MM.1S (cell line): Measurements from ENCODE around the gene MAP3K20.

ENCODE experiments used
- DNase-seq: peaks from one replicate; pipeline ENCODE4 v3.0.0-alpha.2; 2015
- H2AFZ ChIP-seq: fragments of 300-600 bp; sonication (generic); 2 replicates; pipeline ENCODE4 v1.6.0; 2016; ENCODE audit warnings: antibody characterized with exemption, low read length
- H3F3A ChIP-seq: fragments of 300-600 bp; sonication (generic); 2 replicates; pipeline ENCODE4 v1.6.1; 2016; ENCODE audit warnings: mild to moderate bottlenecking, antibody characterized with exemption, low read length, moderate library complexity, mixed read lengths; ENCODE audit not compliant: insufficient read depth
- H3K27ac ChIP-seq: fragments of 300-600 bp; sonication (generic); 2 replicates; pipeline ENCODE4 v1.5.1; 2016; ENCODE audit warnings: mild to moderate bottlenecking, low read length
- H3K27me3 ChIP-seq: fragments of 300-600 bp; sonication (generic); replicated peaks from 2 replicates; pipeline ENCODE4 v1.6.0; 2016; ENCODE audit warnings: low read length; ENCODE audit not compliant: insufficient read depth
- H3K36me3 ChIP-seq: fragments of 300-600 bp; sonication (generic); replicated peaks from 2 replicates; pipeline ENCODE4 v1.6.1; 2016; ENCODE audit warnings: mild to moderate bottlenecking, low read length, mixed read lengths; ENCODE audit not compliant: insufficient read depth
- H3K4me1 ChIP-seq: fragments of 300-600 bp; sonication (generic); 2 replicates; pipeline ENCODE4 v1.6.1; 2016; ENCODE audit warnings: low read length, mixed read lengths
- H3K4me2 ChIP-seq: fragments of 300-600 bp; sonication (generic); 2 replicates; pipeline ENCODE4 v1.6.0; 2016; ENCODE audit warnings: low read depth, low read length
- H3K4me3 ChIP-seq: fragments of 300-600 bp; sonication (generic); 2 replicates; pipeline ENCODE4 v1.5.1; 2016; ENCODE audit warnings: low read length, mixed read lengths
- H3K79me2 ChIP-seq: fragments of 300-600 bp; sonication (generic); 2 replicates; pipeline ENCODE4 v1.6.1; 2016; ENCODE audit warnings: mixed run types, low read length, mixed read lengths
- H3K9ac ChIP-seq: fragments of 300-600 bp; sonication (generic); 2 replicates; pipeline ENCODE4 v1.6.1; 2016; ENCODE audit warnings: low read length, mixed read lengths
- H3K9me2 ChIP-seq: fragments of 300-600 bp; sonication (generic); replicated peaks from 2 replicates; pipeline ENCODE4 v1.6.1; 2016; ENCODE audit warnings: mild to moderate bottlenecking, low read length, mixed read lengths; ENCODE audit not compliant: insufficient read depth
- H3K9me3 ChIP-seq: fragments of 300-600 bp; sonication (generic); replicated peaks from 2 replicates; pipeline ENCODE4 v1.6.1; 2016; ENCODE audit warnings: mild to moderate bottlenecking, low read length, mixed read lengths; ENCODE audit not compliant: insufficient read depth
- H4K20me1 ChIP-seq: fragments of 300-600 bp; sonication (generic); 2 replicates; pipeline ENCODE4 v1.6.1; 2016; ENCODE audit warnings: mild to moderate bottlenecking, low read length, moderate library complexity, mixed read lengths; ENCODE audit not compliant: insufficient read depth
- CTCF ChIP-seq: fragments of 300-600 bp; sonication (generic); IDR thresholded peaks from 2 replicates; pipeline ENCODE4 v1.5.1; 2016; ENCODE audit warnings: antibody characterized with exemption, low read length, mixed read lengths
- EZH2 ChIP-seq: fragments of 300-600 bp; sonication (generic); optimal IDR thresholded peaks from 2 replicates; pipeline ENCODE3; 2017; ENCODE audit warnings: low read depth, mild to moderate bottlenecking, antibody characterized with exemption, low read length, mixed read lengths
- EZH2phosphoT487 ChIP-seq: fragments of 300-600 bp; sonication (generic); IDR thresholded peaks from 2 replicates; pipeline ENCODE4 v1.6.1; 2018; ENCODE audit warnings: antibody characterized with exemption, low read length

Gene MAP3K20

GRCh38 chr2:173151671-173152401 is 76.2 kb downstream of the MAP3K20 start:
- no peaks in the 10 kb centered on the region for H3K4me1 ChIP-seq
- H3K9me3 ChIP-seq = no peaks in the 10 kb centered on the region
- H3K4me3 ChIP-seq = no peak overlapping the region
- H3F3A ChIP-seq = no peaks in the 10 kb centered on the region
- TF ChIP-seq EZH2phosphoT487 (no peak), CTCF (no peak), EZH2 (no peak)
- no peak overlapping the region for H2AFZ ChIP-seq
- H3K27me3 ChIP-seq = no peaks in the 10 kb centered on the region
- H3K36me3 ChIP-seq = no peaks in the 10 kb centered on the region
- no peak overlapping the region for H3K9ac ChIP-seq
- H3K4me2 ChIP-seq = no peak overlapping the region
- H4K20me1 ChIP-seq = no peaks in the 10 kb centered on the region
- no peaks in the 10 kb centered on the region for H3K79me2 ChIP-seq
- DNase-seq = no peak
- no peak overlapping the region for H3K27ac ChIP-seq
- H3K9me2 ChIP-seq = no peaks in the 10 kb centered on the region

GRCh38 chr2:173153301-173153885 is 77.7 kb downstream of the MAP3K20 start:
- TF ChIP-seq EZH2 = no peak
- TF ChIP-seq EZH2phosphoT487 = no peak
- no peak for TF ChIP-seq CTCF
- Histone ChIP-seq H4K20me1 (no peaks in the 10 kb centered on the region), H3K9me2 (no peaks in the 10 kb centered on the region), H3K79me2 (no peaks in the 10 kb centered on the region), H3K9me3 (no peaks in the 10 kb centered on the region), H3K9ac (no peak overlapping the region), H3K4me3 (no peak overlapping the region), H3F3A (no peaks in the 10 kb centered on the region), H3K27ac (no peak overlapping the region), H3K27me3 (no peaks in the 10 kb centered on the region), H3K4me1 (no peaks in the 10 kb centered on the region), H3K36me3 (no peaks in the 10 kb centered on the region), H2AFZ (no peak overlapping the region), H3K4me2 (no peak overlapping the region)
- DNase-seq = no peak

GRCh38 chr2:173157676-173158293 is 82.1 kb downstream of the MAP3K20 start:
- H3K9me2 ChIP-seq = no peaks in the 10 kb centered on the region
- no peaks in the 10 kb centered on the region for H3K9me3 ChIP-seq
- no peak overlapping the region for H3K4me3 ChIP-seq
- H3K4me2 ChIP-seq = no peak overlapping the region
- no peak overlapping the region for H3K9ac ChIP-seq
- TF ChIP-seq EZH2phosphoT487 (no peak), EZH2 (no peak), CTCF (no peak)
- no peaks in the 10 kb centered on the region for H4K20me1 ChIP-seq
- no peaks in the 10 kb centered on the region for H3F3A ChIP-seq
- no peaks in the 10 kb centered on the region for H3K79me2 ChIP-seq
- no peak for DNase-seq
- H3K27ac ChIP-seq = no peak overlapping the region
- no peaks in the 10 kb centered on the region for H3K4me1 ChIP-seq
- no peaks in the 10 kb centered on the region for H3K27me3 ChIP-seq
- no peaks in the 10 kb centered on the region for H3K36me3 ChIP-seq
- no peak overlapping the region for H2AFZ ChIP-seq
